Activated effector memory CD4-positive, alpha-beta T cell treated with Interleukin-2 at 50 U/mL for 16 hours (primary cell): ENCODE data around the gene HSPA5.

ENCODE experiments used
- DNase-seq: peaks from one replicate; pipeline ENCODE4 v3.0.0-alpha.2; 2020

HSPA5 gene

DNA sequence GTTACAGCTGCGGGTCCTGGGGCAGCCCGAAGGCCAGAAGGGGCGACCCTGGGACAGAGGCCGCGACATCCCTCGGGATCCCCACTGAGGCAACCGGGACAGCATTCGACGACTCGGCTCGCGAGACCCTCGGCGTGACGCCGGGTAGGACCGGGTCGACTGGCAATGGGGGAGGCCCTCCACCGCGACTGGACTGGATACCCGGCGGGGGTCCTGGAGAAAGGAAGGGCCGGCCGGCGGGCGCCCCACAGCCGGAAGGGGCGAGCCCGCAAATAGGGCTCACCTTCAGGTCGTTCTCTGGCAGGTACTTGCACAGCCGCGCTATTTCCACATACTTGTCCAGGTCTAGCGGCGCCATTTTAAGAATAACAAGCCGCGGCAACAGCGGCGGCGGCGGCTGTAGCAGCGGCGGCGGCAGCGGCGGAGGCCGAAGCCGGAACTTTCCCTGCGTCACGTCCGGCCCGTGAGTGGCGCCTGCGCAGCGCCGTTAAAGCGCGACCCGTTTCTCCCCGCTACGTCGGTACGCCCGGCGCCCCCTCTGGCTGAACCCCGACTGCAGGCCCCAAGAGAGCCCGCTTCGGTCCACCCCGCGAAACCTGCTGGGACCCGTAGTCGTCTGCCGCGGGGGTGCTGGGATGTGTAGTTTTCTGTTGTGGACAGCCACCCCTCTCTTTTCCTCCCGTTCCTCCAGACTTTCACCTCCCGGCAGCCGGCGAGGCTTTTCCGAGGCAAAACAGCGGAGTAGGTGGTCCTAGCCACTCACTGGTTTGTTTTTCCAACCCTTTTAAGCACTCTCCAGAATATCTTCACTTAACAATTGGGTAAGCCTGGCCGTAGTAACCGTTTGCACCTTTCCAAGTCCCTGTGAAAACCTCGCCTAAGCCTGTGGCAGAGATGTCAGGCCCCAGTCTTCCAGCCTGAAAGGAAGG is 51.5 kb downstream of the HSPA5 start, which contains the start of gene PPP6C:
Gene PPP6C (minus strand): TSS at position 443 of the 929 bp plus-strand sequence. CDS start 85 bp downstream, at position 358.
- DNase-seq = peak; percentile 95

DNA sequence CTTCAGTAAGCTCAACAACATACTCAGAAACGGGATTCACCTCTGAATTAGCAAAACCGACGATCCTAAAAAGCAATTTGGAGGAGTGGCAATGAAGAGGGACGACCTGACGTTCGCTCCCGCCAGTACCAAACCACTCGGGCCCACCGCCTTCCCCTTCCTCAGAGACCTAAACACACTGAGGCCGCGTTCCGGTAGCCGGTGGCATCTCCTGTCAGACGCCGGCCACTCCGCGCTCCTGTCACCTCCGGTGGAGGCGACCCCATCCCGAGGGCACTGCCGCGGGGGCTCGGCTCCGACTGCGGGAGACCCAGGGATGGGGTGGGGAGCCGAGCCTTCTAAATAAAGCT is 52.2 kb downstream of the HSPA5 start:
- DNase-seq = no peak
